ENCODE results near the gene KRTAP8-1. TPM values are rescaled to one million over a fixed set of nuclear protein-coding genes. Genes with fewer than 3 reads are reported as not detected.

KRTAP8-1 gene
- total and polyA plus RNA-seq, 2 donors (not counting 1 experiment from before 2014, with no cell fraction given): not detected

- TF ChIP-seq, protein P1, sequence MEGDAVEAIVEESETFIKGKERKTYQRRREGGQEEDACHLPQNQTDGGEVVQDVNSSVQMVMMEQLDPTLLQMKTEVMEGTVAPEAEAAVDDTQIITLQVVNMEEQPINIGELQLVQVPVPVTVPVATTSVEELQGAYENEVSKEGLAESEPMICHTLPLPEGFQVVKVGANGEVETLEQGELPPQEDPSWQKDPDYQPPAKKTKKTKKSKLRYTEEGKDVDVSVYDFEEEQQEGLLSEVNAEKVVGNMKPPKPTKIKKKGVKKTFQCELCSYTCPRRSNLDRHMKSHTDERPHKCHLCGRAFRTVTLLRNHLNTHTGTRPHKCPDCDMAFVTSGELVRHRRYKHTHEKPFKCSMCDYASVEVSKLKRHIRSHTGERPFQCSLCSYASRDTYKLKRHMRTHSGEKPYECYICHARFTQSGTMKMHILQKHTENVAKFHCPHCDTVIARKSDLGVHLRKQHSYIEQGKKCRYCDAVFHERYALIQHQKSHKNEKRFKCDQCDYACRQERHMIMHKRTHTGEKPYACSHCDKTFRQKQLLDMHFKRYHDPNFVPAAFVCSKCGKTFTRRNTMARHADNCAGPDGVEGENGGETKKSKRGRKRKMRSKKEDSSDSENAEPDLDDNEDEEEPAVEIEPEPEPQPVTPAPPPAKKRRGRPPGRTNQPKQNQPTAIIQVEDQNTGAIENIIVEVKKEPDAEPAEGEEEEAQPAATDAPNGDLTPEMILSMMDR (IDR thresholded peaks at IDR 0.05): no peak
- TF ChIP-seq EZH2 (IDR thresholded peaks at IDR 0.05; ENCODE audit: borderline replicate concordance, insufficient read depth, low read depth, low read length, poor library complexity, severe bottlenecking): no peak
- Mint-ChIP-seq H3K27me3 (no peaks in the 10 kb centered on the region), H3K27ac (no peak overlapping the region), H3K9me3 (ENCODE audit: insufficient read depth) (no peaks in the 10 kb centered on the region), H3K4me3 (no peak overlapping the region), H3K4me1 (no peaks in the 10 kb centered on the region)
- 90% methylated on average over 2 of the region's 6 CpGs for WGBS (ENCODE audit: insufficient coverage)
- intact Hi-C loops (cut with micrococcal nuclease): no loop called here
- no peak overlapping the region for H3K9ac ChIP-seq (ENCODE audit: low read length)
- POLR2A ChIA-PET: no interaction called here
- ATAC-seq (ENCODE audit: low read depth) (no peak), DNase-seq (no peak)
- no peaks in the 10 kb centered on the region for H3K9me3 ChIP-seq (ENCODE audit: control extremely low read depth in 1 of 3, control insufficient read depth in 2 of 3, insufficient read depth in 1 of 3, low read length in 2 of 3)
- H2AFZ ChIP-seq (ENCODE audit: insufficient read depth, low read depth, low read length, poor library complexity, severe bottlenecking): no peak overlapping the region
- peaks cover 0 to 2% (median 0%) of the 10 kb centered on the region in 4 experiments for H3K27me3 ChIP-seq (replicated peaks in 1 of 4; ENCODE audit: control extremely low read depth in 1 of 4, control insufficient read depth in 3 of 4, insufficient read depth in 4 of 4, low read length in 3 of 4)
- no peaks in the 10 kb centered on the region for H3K79me2 ChIP-seq (ENCODE audit: control insufficient read depth, insufficient read depth, low read length)
- no peak overlapping the region for H3K4me2 ChIP-seq (replicated peaks; ENCODE audit: low read depth, low read length, poor library complexity, severe bottlenecking)
- CTCF ChIA-PET: no interaction called here
- H4K20me1 ChIP-seq (ENCODE audit: control insufficient read depth, insufficient read depth, low read length, poor library complexity, severe bottlenecking): no peaks in the 10 kb centered on the region
- H3K36me3 ChIP-seq (replicated peaks in 1 of 2; ENCODE audit: control extremely low read depth in 1 of 2, control insufficient read depth in 1 of 2, extremely low read depth in 1 of 2, insufficient read depth in 2 of 2, low read length in 1 of 2): no peaks in the 10 kb centered on the region
- H3K27ac ChIP-seq (ENCODE audit: low read length in 2 of 2): no peak overlapping the region
- H3K4me3 ChIP-seq (ENCODE audit: control extremely low read depth in 1 of 5, extremely low read depth in 1 of 5, insufficient read depth in 1 of 5, low read depth in 2 of 5, low read length in 4 of 5): no peak overlapping the region
- no peaks in the 10 kb centered on the region for H3K4me1 ChIP-seq (ENCODE audit: control insufficient read depth in 2 of 2, insufficient read depth in 2 of 2, low read length in 2 of 2)
These were observed 25.5 kb upstream of the KRTAP8-1 start for GRCh38 chr21:30838536-30838935.

GRCh38 chr21:30831194-30831765, 18.2 kb upstream of the KRTAP8-1 start:
- no peak overlapping the region for H3K4me3 ChIP-seq (ENCODE audit: control extremely low read depth in 1 of 5, extremely low read depth in 1 of 5, insufficient read depth in 1 of 5, low read depth in 2 of 5, low read length in 4 of 5)
- H3K4me2 ChIP-seq (replicated peaks; ENCODE audit: low read depth, low read length, poor library complexity, severe bottlenecking): no peak overlapping the region
- no peaks in the 10 kb centered on the region for H3K36me3 ChIP-seq (replicated peaks in 1 of 2; ENCODE audit: control extremely low read depth in 1 of 2, control insufficient read depth in 1 of 2, extremely low read depth in 1 of 2, insufficient read depth in 2 of 2, low read length in 1 of 2)
- H3K27ac Mint-ChIP-seq: no peak overlapping the region
- 100% methylated on average over 2 of the region's 6 CpGs for WGBS (ENCODE audit: insufficient coverage)
- H4K20me1 ChIP-seq (ENCODE audit: control insufficient read depth, insufficient read depth, low read length, poor library complexity, severe bottlenecking): no peaks in the 10 kb centered on the region
- H3K4me3 Mint-ChIP-seq: no peak overlapping the region
- no peak for ATAC-seq (ENCODE audit: low read depth)
- DNase-seq: no peak
- no peaks in the 10 kb centered on the region for H3K4me1 ChIP-seq (ENCODE audit: control insufficient read depth in 2 of 2, insufficient read depth in 2 of 2, low read length in 2 of 2)
- no peaks in the 10 kb centered on the region for H3K4me1 Mint-ChIP-seq
- no peak overlapping the region for H3K9ac ChIP-seq (ENCODE audit: low read length)
- no peaks in the 10 kb centered on the region for H3K9me3 Mint-ChIP-seq (ENCODE audit: insufficient read depth)
- POLR2A ChIA-PET: no interaction called here
- H3K79me2 ChIP-seq (ENCODE audit: control insufficient read depth, insufficient read depth, low read length): no peaks in the 10 kb centered on the region
- peaks cover 0 to 5% (median 4%) of the 10 kb centered on the region in 3 donors for H3K9me3 ChIP-seq (ENCODE audit: control extremely low read depth in 1 of 3, control insufficient read depth in 2 of 3, insufficient read depth in 1 of 3, low read length in 2 of 3)
- intact Hi-C loops (cut with micrococcal nuclease): loop anchor here (5.0 kb wide), 1 partner anchor 256 kb away; no protein-coding TSS in a partner anchor
- TF ChIP-seq, protein P1 (IDR thresholded peaks at IDR 0.05): peak; percentile 63
- no peak for TF ChIP-seq EZH2 (IDR thresholded peaks at IDR 0.05; ENCODE audit: borderline replicate concordance, insufficient read depth, low read depth, low read length, poor library complexity, severe bottlenecking)
- H3K27me3 ChIP-seq (replicated peaks in 1 of 4; ENCODE audit: control extremely low read depth in 1 of 4, control insufficient read depth in 3 of 4, insufficient read depth in 4 of 4, low read length in 3 of 4): no peaks in the 10 kb centered on the region
- no peaks in the 10 kb centered on the region for H3K27me3 Mint-ChIP-seq
- H2AFZ ChIP-seq (ENCODE audit: insufficient read depth, low read depth, low read length, poor library complexity, severe bottlenecking): no peak overlapping the region
- CTCF ChIA-PET: no interaction called here
- H3K27ac ChIP-seq (ENCODE audit: low read length in 2 of 2): no peak overlapping the region
